GM12878 (cell line): ENCODE data around the gene LRRC8B. TPM values are rescaled to one million over a fixed set of nuclear protein-coding genes. Genes with fewer than 3 reads are reported as not detected.

Experiments used
- ATAC-seq: fragments of 200-7000 bp; cut with Tn5 transposase; 3 replicates; pipeline ENCODE4 v1.9.1; 2020; ENCODE audit warnings: mild to moderate bottlenecking, moderate library complexity
- BruUV-seq: library from RNA; stranded (reverse); fragments of 400-500 nt; replicated peaks from 2 replicates; lab custom pipeline; 2021; lab: Mats Ljungman, UMichigan
- CTCF ChIA-PET: fragments of 300-600 bp; sonication (Branson Sonifier 250); formaldehyde crosslinking; extraction: SDS; loops from one replicate; lab custom pipeline; 2021; ENCODE audit warnings: inconsistent platforms; lab: Yijun Ruan, JAX
- POLR2A ChIA-PET: fragments of 350-600 bp; formaldehyde crosslinking; extraction: SDS; loops from one replicate; lab custom pipeline; 2021; ENCODE audit warnings: inconsistent platforms; lab: Charles Lee
- RAD21 ChIA-PET: fragments of 300-600 bp; sonication (Branson Sonifier 250); formaldehyde crosslinking; loops from one replicate; lab custom pipeline; 2023; ENCODE audit warnings: antibody characterized with exemption; ENCODE audit not compliant: unreplicated experiment; lab: Charles Lee
- SMC1A ChIA-PET: fragments of 300-600 bp; sonication (Branson Sonifier 250); formaldehyde crosslinking; loops from one replicate; lab custom pipeline; 2023; ENCODE audit not compliant: unreplicated experiment, uncharacterized antibody; lab: Charles Lee
- DNase-seq: peaks from one replicate; pipeline ENCODE4 v3.0.0-alpha.2; 2011; ENCODE audit warnings: low read depth, low spot score
- FAIRE-seq: peaks from 3 replicates; lab custom pipeline; 2011; peaks lifted over from hg19 to GRCh38; lab: Jason Lieb, UNC
- H2AFZ ChIP-seq: 2 replicates; pipeline ENCODE4 v1.6.0; 2011; ENCODE audit warnings: low read depth, low read length, control low read depth; ENCODE audit not compliant: control insufficient read depth
- H3K27ac ChIP-seq: 2 replicates; pipeline ENCODE4 v1.5.1; 2011; ENCODE audit warnings: control low read depth; ENCODE audit not compliant: control insufficient read depth, insufficient read depth
- H3K27me3 ChIP-seq, 2 experiments: replicated peaks in 1 of 2; 2 replicates each; pipeline versions ENCODE4 v1.6.0 to v1.6.1; 2011; ENCODE audit warnings: low read length in 1 of 2; ENCODE audit not compliant: control insufficient read depth in 2 of 2, insufficient read depth in 2 of 2
- H3K36me3 ChIP-seq, 2 experiments: 2 replicates each; pipeline ENCODE4 v1.5.1; 2011; ENCODE audit warnings: low read length in 1 of 2; ENCODE audit not compliant: control insufficient read depth in 2 of 2, insufficient read depth in 2 of 2
- H3K4me1 ChIP-seq: 2 replicates; pipeline ENCODE4 v1.6.1; 2011; ENCODE audit warnings: mild to moderate bottlenecking, low read length, moderate library complexity, mixed read lengths; ENCODE audit not compliant: control insufficient read depth, insufficient read depth
- H3K4me2 ChIP-seq: 2 replicates; pipeline ENCODE4 v1.6.0; 2011; ENCODE audit warnings: control low read depth; ENCODE audit not compliant: control insufficient read depth, insufficient read depth
- H3K4me3 ChIP-seq: fragments of 200-600 bp; sonication (generic); 2 replicates; pipeline ENCODE4 v1.5.1; 2016
- H3K79me2 ChIP-seq: 2 replicates; pipeline ENCODE4 v1.6.0; 2011; ENCODE audit warnings: low read length; ENCODE audit not compliant: control insufficient read depth, insufficient read depth
- H3K9ac ChIP-seq: 2 replicates; pipeline ENCODE4 v1.8.0; 2011; ENCODE audit warnings: low read length, control low read depth, mixed read lengths; ENCODE audit not compliant: control insufficient read depth, insufficient read depth
- H3K9me3 ChIP-seq: replicated peaks from 3 replicates; pipeline ENCODE4 v1.5.1; 2011; ENCODE audit warnings: mild to moderate bottlenecking, low read length; ENCODE audit not compliant: control insufficient read depth, insufficient read depth
- H4K20me1 ChIP-seq: 2 replicates; pipeline ENCODE4 v1.6.0; 2011; ENCODE audit not compliant: control insufficient read depth, insufficient read depth
- BACH1 ChIP-seq: fragments of 450-650 bp; IDR thresholded peaks from 2 replicates; pipeline ENCODE4 v1.6.1; 2017; ENCODE audit warnings: mild to moderate bottlenecking, borderline replicate concordance
- BRCA1 ChIP-seq: IDR thresholded peaks from 2 replicates; pipeline ENCODE4 v1.6.1; 2011; ENCODE audit warnings: low read depth, low read length, improper control_type of control experiment
- CHD4 ChIP-seq: fragments of 200-600 bp; sonication (generic); IDR thresholded peaks from 2 replicates; pipeline ENCODE4 v1.6.1; 2016; ENCODE audit warnings: mild to moderate bottlenecking
- CREB1 ChIP-seq: IDR thresholded peaks from 2 replicates; pipeline ENCODE4 v1.6.1; 2012; ENCODE audit warnings: low read depth, mild to moderate bottlenecking, inconsistent platforms
- EGR1 ChIP-seq, 2 experiments: IDR thresholded peaks; 1 replicate in 1 of 2; 2 replicates in 1 of 2; pipeline ENCODE4 v1.6.1; 2011 to 2012; ENCODE audit warnings: low read depth in 2 of 2, low read length in 2 of 2, borderline replicate concordance in 1 of 2, mild to moderate bottlenecking in 1 of 2, moderate library complexity in 1 of 2
- MEF2B ChIP-seq: fragments of 450-650 bp; IDR thresholded peaks from 2 replicates; pipeline ENCODE4 v1.6.1; 2018; ENCODE audit warnings: mild to moderate bottlenecking, moderate library complexity; ENCODE audit not compliant: partially characterized antibody, poor library complexity, severe bottlenecking
- SIN3A ChIP-seq: IDR thresholded peaks from 2 replicates; pipeline ENCODE4 v1.6.1; 2012; ENCODE audit warnings: low read depth, low read length, improper control_type of control experiment
- SREBF1 ChIP-seq: IDR thresholded peaks from 2 replicates; pipeline ENCODE4 v1.6.1; 2012; ENCODE audit warnings: mild to moderate bottlenecking, low read length
- STAT1 ChIP-seq: fragments of 450-650 bp; conservative IDR thresholded peaks from 2 replicates; pipeline ENCODE4 v1.6.1; 2014; ENCODE audit warnings: antibody characterized with exemption, mild to moderate bottlenecking
- TAF1 ChIP-seq: IDR thresholded peaks from 2 replicates; pipeline ENCODE4 v1.6.1; 2011; ENCODE audit warnings: mild to moderate bottlenecking, low read depth, low read length, borderline replicate concordance
- WRNIP1 ChIP-seq: IDR thresholded peaks from 2 replicates; pipeline ENCODE4 v1.6.1; 2011; ENCODE audit warnings: low read depth, low read length, improper control_type of control experiment, borderline replicate concordance
- ZNF24 ChIP-seq: fragments of 450-650 bp; IDR thresholded peaks from 2 replicates; pipeline ENCODE4 v1.6.1; 2017; ENCODE audit warnings: antibody characterized with exemption, mild to moderate bottlenecking
- ZZZ3 ChIP-seq: IDR thresholded peaks from 2 replicates; pipeline ENCODE4 v1.6.1; 2011; ENCODE audit warnings: low read depth; ENCODE audit not compliant: control insufficient read depth, insufficient read length
- WGBS: methylation state at CpG from one replicate; pipeline ENCODE4 v1.1.6; 2016; ENCODE audit warnings: low lambda C conversion rate; ENCODE audit not compliant: insufficient replicate concordance, insufficient coverage; ENCODE audit errors: missing lambda C conversion rate; 5-methylcytosine and 5-hydroxymethylcytosine counted together
- in situ Hi-C: fragments of 300-500 bp; cut with MboI; formaldehyde crosslinking; loops from 9 replicates; pipeline ENCODE4 v1.14.3; 2018; ENCODE audit warnings: mixed read lengths
- intact Hi-C: fragments of 100-400 bp; cut with micrococcal nuclease; formaldehyde crosslinking; loops from one replicate; pipeline ENCODE4 v1.14.2; 2022; ENCODE audit not compliant: unreplicated experiment
- polyA plus RNA-seq, 11 experiments: library from polyadenylated mRNA; depleted of rRNA in 4 of 11; unstranded in 6 of 11; stranded (reverse) in 5 of 11; fragments of >200 nt; fragmentation: Nextera tagmentation in 4 of 11; fragmentation: Illumina TruSeq in 1 of 11; extraction: Ambion mirVana in 4 of 11; extraction: Trizol in 1 of 11; gene quantifications; 1 replicate in 1 of 11; 2 replicates in 10 of 11; pipeline versions ENCODE4 v1.2.1 to v1.2.3, GENCODE V29; 2011 to 2016; ENCODE audit warnings: inconsistent platforms in 2 of 11, missing spikeins in 2 of 11, low read depth in 1 of 11
- total RNA-seq, 4 experiments: library from RNA; depleted of rRNA in 3 of 4; stranded (reverse); fragments of >200 nt in 3 of 4; fragmentation: Illumina TruSeq in 1 of 4; extraction: Trizol in 1 of 4; gene quantifications; 2 replicates each; pipeline versions ENCODE4 v1.2.1 to v1.2.3, GENCODE V29; 2013 to 2021
- TF ChIP-seq, protein P1 (sequence below): IDR thresholded peaks from 2 replicates; pipeline ENCODE4 v1.6.1; 2011; ENCODE audit warnings: low read depth, mild to moderate bottlenecking, low read length, moderate library complexity, borderline replicate concordance; ENCODE audit errors: extremely low read depth
- TF ChIP-seq, protein P2 (sequence below): fragments of 450-650 bp; IDR thresholded peaks from 2 replicates; pipeline ENCODE4 v1.6.1; 2016; ENCODE audit warnings: mild to moderate bottlenecking
- TF ChIP-seq, protein P3 (sequence below): fragments of 450-650 bp; IDR thresholded peaks from 2 replicates; pipeline ENCODE4 v1.6.1; 2017; ENCODE audit warnings: mild to moderate bottlenecking

LRRC8B gene
- total and polyA plus RNA-seq, 10 of the 15 experiments (the other 5 are each of a cell fraction or from before 2014, with no cell fraction given) = 1.3 to 9.2 (median 5.4) TPM

DNA sequence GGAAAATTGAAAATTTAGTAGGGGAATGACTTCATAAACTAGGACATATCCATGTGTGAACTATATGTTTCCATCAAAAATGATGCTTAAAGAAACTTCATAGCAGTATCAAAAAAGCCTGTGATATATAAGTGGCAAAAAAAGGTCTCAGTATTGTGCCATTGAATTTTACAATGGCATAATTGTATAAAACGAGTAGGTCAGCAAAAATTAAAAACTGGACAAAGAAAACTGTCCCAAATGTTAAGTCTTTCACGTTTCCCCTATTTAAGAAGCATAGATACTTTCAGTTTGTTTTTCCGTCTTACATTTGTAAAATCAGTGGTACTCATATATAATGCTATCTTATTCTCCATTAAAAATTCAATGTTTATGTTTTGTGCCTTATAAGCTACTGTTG is 43.2 kb downstream of the LRRC8B start:
- H2AFZ ChIP-seq = no peak overlapping the region
- no peak for ATAC-seq
- no peaks in the 10 kb centered on the region for H4K20me1 ChIP-seq
- TF ChIP-seq SIN3A = no peak
- TF ChIP-seq MEF2B = no peak
- TF ChIP-seq TAF1 = no peak
- TF ChIP-seq, protein P1, sequence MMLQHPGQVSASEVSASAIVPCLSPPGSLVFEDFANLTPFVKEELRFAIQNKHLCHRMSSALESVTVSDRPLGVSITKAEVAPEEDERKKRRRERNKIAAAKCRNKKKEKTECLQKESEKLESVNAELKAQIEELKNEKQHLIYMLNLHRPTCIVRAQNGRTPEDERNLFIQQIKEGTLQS = no peak
- TF ChIP-seq EGR1 (IDR thresholded peaks at IDR 0.05; ENCODE audit: borderline replicate concordance in 1 of 2, low read depth in 2 of 2, low read length in 2 of 2) = no peak
- TF ChIP-seq WRNIP1 = no peak
- TF ChIP-seq, all 136 proteins: peak for 0
- Histone ChIP-seq H3K4me3 (no peak overlapping the region), H3K36me3 (no peaks in the 10 kb centered on the region; a peak in 1 of 4 replicates), H3K27ac (no peak overlapping the region), H3K9me3 (no peaks in the 10 kb centered on the region), H3K4me1 (no peaks in the 10 kb centered on the region), H3K79me2 (no peaks in the 10 kb centered on the region), H3K27me3 (no peaks in the 10 kb centered on the region), H3K4me2 (no peak overlapping the region), H3K9ac (no peak overlapping the region)
- CTCF ChIA-PET = interaction anchor here (1.1 to 1.6 kb wide), 2 partner anchors 12 to 29 kb away, joined by 3 read pairs; no protein-coding TSS in a partner anchor
- DNase-seq = no peak
- POLR2A ChIA-PET = no interaction called here
- in situ Hi-C loops (no loop called here), intact Hi-C loops (no loop called here)
- FAIRE-seq = no peak
- RAD21 ChIA-PET = no interaction called here
- WGBS = 80% methylated on average over 3 of the region's 3 CpGs
- BruUV-seq = no TSS peak
- SMC1A ChIA-PET = interaction anchor here (1.0 to 1.2 kb wide), 4 partner anchors 9 to 38 kb away, joined by 3 to 4 read pairs (median 3); no protein-coding TSS in a partner anchor

DNA sequence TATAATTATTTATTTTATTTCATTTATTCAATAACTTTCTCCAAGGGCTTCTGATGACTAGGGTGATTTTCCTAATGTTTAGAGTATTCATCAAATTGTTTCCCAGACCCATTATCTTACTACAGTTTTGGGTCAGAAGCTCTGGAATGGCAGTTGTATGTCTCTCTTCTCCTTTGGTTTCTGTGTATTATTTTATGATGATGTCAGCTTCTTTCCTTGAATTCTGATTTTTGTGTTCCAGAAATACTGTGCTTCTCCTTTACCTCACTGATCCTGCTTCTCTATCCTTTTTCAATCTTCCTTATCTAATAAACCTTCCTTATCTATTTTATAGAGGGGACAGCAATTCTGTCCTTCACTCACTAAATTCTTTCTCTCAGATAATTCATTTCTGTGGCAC is 48.8 kb downstream of the LRRC8B start:
- no peaks in the 10 kb centered on the region for H3K4me1 ChIP-seq
- ATAC-seq = no peak
- SMC1A ChIA-PET = no interaction called here
- intact Hi-C loops = no loop called here
- H3K36me3 ChIP-seq = peaks cover 3% of the 10 kb centered on the region in 2 experiments; a peak in 2 of 4 replicates
- FAIRE-seq = no peak
- H3K9me3 ChIP-seq = no peaks in the 10 kb centered on the region
- POLR2A ChIA-PET = interaction anchor here (0.6 kb wide), 1 partner anchor 48 kb away, joined by 3 read pairs; no protein-coding TSS in a partner anchor
- H3K27ac ChIP-seq = no peak overlapping the region
- no peak overlapping the region for H3K9ac ChIP-seq
- no peaks in the 10 kb centered on the region for H4K20me1 ChIP-seq
- no peak overlapping the region for H3K4me3 ChIP-seq
- H2AFZ ChIP-seq = no peak overlapping the region
- H3K4me2 ChIP-seq = no peak overlapping the region
- no peak for DNase-seq
- no peaks in the 10 kb centered on the region for H3K27me3 ChIP-seq
- CTCF ChIA-PET = no interaction called here
- in situ Hi-C loops = no loop called here
- BruUV-seq = no TSS peak
- RAD21 ChIA-PET = no interaction called here
- no peaks in the 10 kb centered on the region for H3K79me2 ChIP-seq
- TF ChIP-seq, protein P2, sequence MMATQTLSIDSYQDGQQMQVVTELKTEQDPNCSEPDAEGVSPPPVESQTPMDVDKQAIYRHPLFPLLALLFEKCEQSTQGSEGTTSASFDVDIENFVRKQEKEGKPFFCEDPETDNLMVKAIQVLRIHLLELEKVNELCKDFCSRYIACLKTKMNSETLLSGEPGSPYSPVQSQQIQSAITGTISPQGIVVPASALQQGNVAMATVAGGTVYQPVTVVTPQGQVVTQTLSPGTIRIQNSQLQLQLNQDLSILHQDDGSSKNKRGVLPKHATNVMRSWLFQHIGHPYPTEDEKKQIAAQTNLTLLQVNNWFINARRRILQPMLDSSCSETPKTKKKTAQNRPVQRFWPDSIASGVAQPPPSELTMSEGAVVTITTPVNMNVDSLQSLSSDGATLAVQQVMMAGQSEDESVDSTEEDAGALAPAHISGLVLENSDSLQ = no peak
- TF ChIP-seq, protein P3, sequence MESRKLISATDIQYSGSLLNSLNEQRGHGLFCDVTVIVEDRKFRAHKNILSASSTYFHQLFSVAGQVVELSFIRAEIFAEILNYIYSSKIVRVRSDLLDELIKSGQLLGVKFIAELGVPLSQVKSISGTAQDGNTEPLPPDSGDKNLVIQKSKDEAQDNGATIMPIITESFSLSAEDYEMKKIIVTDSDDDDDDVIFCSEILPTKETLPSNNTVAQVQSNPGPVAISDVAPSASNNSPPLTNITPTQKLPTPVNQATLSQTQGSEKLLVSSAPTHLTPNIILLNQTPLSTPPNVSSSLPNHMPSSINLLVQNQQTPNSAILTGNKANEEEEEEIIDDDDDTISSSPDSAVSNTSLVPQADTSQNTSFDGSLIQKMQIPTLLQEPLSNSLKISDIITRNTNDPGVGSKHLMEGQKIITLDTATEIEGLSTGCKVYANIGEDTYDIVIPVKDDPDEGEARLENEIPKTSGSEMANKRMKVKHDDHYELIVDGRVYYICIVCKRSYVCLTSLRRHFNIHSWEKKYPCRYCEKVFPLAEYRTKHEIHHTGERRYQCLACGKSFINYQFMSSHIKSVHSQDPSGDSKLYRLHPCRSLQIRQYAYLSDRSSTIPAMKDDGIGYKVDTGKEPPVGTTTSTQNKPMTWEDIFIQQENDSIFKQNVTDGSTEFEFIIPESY = no peak
- TF ChIP-seq CREB1 (no peak), BRCA1 (no peak), STAT1 (no peak), ZZZ3 (no peak), SREBF1 (no peak), ZNF24 (no peak), CHD4 (no peak), BACH1 (no peak)
